SKM-1 (cell line): ENCODE results near the gene RBM33.

Source experiments
- DNase-seq: peaks from one replicate; lab custom pipeline; 2025; ENCODE audit not compliant: unreplicated experiment; lab: John Stamatoyannopoulos, UW

Gene RBM33

DNA sequence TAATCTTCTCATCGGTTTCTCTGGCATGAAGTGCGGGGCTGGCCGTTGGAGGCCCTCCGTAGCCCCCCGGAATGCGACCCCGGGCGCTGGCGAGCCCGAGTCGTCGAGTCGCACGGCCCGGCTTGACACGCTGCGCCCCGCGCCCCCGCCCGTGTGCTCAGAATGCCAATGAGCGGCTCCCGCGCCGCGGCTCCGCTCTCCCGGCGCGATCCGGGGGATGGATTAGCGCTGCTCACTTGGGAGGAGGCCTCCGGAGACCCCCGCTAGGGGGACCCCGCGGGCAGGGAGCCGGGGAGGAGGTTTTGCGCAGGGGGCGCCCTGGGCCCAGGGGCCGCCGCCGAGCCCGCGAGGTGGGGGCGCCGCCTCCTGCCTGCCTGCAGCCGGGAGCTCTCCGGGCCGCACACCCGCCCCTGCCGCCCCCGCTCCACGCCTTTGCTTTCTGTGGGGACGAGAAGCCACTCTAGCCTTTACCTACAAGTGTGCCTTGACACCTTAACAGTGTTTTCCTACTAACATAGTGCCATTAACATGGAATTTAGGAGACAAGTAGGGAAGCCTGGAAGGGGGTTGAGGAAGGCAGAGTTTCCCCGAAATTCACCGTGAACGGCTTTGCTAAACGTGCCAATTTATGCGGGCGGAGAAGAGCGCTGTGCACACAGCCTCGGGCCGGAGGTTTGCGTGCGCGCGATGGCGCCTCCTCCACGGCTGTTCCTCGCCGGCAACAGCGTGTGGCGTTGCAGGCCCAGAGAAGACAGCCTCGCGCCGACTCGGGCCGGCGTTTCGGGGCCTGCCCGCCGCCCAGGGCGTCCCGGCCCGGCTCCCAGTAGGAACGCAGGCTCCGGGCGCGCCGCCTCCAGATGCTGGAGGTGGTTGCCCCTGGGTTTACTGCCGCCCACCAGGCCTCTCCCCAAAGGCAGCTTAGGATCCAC, 160.7 kb downstream of the RBM33 start:
- DNase-seq: no peak

DNA sequence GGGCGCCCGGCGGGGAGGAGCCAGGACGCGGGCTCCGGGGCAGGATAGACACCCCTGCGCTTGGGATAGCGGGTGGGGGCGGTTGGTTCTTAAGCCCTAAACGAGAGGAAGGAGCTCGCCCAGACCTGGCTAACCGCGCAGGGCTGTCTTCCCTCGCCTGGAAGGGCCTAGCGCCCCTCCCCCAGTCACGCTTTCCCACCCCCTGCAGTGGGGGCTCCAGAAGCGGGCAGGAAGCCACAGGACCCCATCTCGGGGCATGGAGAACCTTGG, 161.3 kb downstream of the RBM33 start:
- DNase-seq: no peak

GRCh38 chr7:155806096-155806871, 161.8 kb downstream of the RBM33 start:
- no peak for DNase-seq

DNA sequence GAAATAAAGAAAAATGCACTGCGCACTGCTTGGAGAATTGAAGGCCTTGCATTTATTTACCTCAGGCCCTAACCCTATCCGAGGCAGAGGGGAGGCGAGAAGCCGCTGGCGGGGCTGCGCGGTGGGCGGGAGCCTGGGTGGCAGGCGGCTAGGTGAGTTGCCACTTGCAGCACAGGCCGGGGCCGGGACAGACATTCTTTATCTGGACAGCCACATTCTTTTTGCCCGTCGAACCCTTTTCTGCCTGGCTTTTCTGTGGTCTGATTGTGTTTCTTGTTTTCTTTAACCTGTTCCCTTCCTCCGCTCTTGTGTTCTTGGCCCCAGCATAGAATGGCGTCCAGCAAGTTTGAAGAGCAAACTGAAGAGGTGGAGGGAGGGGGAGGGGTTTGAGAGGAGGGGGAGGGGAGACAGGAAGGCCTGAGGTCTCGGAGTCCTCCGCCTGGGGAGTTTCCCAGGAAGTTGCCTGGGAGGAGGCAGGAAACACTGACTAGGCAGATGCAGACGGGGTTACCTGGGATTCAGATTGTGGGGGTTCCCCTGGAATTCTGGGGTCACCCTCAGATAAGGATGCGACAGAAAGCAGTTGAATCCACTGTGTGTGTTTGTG, 162.7 kb downstream of the RBM33 start:
- DNase-seq: no peak

DNA sequence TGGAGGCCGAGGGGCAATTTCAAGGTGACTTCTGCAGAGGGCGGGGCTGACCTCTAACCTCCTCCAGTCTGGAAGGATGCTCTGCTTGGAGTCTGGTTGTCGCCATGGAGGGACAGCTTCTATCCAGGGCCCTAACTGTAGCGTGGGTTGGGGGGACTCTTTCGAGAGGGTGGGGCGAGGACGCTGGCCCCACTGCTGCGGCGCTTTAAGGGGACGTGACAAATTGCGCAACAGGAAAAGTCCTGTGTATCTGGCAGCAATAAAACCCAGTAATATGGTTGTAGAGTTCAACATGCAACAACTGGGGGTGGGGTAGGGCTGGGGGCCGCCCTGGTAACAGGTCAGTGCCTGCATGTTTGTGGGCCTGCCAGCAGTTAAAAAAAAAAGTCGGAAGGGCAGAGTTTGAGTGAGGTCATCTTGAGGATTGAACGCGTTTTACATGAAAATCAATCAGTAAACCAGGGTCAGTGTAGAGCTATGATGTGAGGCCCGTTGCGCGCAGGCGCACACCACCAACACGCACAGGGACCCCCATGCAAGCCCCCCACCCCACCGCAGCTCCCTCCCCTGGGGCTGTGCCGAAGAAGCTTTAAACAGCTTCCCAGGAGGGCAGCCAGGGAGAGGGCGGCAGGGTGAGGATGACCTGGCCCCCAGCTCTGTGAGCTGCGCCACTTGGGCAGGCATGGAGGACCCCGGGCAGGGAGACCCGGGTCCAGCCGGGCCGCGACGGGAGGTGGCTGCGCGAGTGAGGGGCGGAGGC, 163.5 kb downstream of the RBM33 start:
- no peak for DNase-seq

GRCh38 chr7:155808549-155809331, 164.3 kb downstream of the RBM33 start:
- no peak for DNase-seq

GRCh38 chr7:155809332-155809946, 165.0 kb downstream of the RBM33 start:
- no peak for DNase-seq

DNA sequence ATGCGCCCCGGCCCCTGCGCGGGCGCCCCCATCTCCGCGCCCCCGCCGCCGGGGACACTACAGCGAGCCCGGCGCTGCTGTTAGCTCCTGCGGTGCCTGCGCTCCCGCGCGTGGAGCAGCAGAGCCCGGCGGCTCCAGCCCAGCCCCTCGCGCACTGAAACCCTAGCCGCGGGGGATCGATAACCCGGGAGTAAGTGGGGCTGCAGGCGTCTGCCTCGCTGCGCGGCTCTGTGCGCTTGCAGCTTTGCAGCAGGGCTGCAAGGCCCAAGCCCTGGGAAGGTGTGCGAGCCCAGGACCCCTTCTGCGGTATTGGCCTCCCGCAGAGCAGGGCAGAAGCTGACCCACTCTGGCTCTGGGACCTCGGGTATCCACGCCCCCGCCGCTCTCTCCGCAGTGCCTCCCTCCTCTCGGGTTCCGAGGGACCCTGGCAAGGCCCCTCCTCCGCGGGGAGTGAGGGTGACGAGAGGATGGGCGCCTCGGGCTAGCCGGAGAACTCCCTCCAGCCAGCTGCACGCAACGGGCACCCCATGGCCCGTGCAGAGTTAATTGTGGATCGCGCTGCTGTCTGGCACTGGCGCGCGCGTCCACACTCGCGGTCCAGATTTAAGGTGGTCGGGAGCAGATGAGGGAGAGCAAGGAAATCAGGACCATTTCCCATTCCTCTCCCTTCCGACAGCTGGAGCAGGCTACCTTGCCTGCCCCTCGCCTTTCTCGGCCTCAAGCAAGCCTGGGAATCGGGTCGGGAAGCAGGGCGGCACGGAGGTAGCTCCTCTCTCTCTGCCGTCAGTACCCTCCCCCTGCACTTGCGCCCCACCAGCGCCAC, 165.7 kb downstream of the RBM33 start:
- DNase-seq: no peak

DNA sequence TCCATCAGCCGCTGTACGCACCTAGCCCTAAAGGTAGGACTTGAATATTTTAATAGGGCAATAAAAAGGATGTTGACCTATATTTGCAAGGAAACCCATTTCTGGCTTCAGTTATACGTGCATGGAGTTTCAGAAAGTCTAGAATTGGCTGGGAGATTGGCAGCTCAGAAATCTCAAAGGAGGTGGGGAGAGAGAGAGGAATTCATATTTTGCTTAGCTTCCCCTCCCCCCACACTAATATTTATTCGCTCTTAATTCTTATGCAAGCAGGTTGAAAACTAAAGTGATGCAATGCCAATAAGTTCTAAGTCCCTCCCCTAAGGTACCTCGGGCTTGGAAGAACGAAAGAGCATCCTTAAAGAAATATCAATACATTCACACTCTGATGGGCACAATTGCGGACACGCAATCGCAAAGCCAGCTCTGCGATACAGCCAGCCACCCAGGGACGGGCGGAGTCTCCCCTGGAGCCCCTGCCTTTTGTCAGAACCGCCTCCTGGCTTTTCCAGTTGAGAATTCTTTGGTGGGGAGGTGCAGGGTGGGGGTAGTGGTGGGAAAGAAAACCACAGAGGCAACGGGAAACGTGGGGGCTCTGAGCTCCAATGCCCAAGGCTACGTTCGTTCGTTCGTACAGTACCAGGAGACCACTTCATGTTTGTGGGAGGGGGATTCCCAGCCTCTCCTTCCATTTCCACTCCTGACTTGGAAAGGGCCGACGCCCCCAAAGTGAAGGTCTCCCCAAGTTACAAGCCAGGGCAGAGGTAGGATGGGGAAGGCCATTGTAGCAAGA, 166.5 kb downstream of the RBM33 start:
- no peak for DNase-seq

- DNase-seq: no peak
These were observed 167.1 kb downstream of the RBM33 start for GRCh38 chr7:155811560-155811894.

DNA sequence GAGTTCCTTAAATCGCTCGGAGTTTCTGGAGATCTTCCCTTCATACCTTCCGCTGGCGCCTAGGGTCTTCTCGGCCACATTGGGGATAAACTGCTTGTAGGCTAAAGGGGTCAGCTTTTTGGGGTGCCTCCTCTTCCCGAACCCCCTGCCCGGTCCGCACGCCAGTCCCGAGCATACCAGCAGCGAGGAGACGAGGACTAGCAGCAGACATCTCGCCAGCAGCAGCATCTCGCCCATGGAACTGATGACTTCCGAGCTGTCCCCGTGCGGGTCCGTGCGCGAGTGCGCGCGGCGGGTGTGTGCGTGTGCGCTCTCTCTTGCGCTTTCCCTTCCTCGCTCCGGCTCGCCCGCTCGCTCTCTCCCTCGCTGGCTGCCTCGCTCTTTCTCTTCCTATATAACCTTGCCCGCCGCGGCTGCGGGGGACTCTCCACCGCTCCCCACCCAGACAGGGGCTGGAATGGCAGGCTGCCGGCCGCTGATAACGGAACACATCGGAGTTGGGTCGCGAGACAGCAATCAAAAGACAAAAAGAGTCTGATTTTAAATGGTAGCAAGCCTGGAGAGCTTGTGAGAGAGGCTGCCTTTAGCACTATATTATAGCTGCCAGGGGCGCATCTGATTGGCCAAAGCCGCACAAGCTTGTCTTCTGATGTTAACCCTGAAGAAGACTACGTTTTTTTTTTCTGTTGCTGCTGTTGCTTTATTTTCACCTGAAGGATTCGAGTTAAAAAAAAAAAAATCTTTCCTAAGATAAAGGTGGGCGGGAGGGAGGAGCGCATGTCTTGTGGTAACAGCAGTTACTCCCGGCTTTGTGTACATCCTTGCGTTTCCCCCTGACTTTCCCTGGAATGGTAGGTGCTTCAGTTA, 167.7 kb downstream of the RBM33 start, which contains the start of gene SHH:
TSS of gene SHH (minus strand) at position 569 of the 867 bp plus-strand sequence. CDS start at position 228, 341 bp downstream.
- DNase-seq: no peak

DNA sequence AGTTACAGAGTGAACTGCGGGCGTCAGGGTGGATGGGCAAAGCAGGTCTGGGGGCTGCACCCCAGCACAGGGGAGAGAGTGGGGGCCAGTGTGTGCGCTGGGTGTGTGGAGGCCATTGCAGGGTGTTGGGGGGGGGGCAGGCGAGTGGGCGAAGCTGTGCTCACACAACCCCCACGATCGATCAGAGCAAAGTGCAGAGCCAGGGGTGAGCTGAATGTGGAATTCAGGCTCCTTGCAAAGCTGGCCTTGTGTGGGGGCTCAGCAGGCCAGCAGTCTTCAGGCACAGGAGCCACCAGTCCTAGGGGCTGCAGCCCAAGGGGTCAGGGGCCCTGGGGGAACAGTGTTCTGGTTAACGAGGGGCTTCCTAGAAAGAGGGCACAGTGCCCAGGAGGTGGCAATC, 168.7 kb downstream of the RBM33 start:
- DNase-seq: no peak

DNA sequence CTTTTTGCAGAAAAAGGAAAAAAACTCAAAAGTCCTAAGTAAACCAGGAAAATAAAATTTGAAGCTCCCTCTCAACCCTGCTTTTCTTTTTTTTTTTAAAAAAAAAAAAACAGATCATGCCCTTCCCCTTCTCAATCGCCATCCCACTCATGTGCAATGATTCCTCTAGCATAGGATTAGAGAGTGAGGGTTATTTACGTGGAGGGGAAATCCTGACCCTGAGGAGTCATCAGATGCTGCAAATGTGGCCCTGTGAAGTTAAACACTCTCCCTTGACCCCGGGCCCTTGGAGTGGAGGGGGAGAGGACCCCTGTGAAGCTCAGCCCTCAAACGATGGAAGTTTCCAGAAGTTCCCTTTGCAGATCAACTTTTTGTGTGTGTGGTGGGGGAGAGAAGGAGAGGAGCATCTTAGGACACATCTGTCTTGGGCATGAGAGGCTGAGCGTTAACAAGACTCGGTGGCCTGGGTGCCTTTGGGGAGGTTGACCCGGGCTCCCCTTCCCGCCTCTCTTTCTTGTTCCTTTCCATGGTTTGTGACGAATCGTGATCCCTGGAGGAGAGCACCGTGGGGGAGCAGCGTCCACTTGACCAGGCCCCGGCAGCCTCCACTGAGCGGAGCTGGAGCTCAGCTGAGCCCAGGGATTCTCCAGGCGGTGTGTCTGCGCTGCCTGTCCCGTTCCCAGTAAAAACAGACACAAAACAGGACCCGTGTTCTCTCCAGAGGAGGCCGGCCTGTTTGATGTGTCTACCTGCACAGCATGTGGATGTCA, 169.3 kb downstream of the RBM33 start:
- DNase-seq: no peak

GRCh38 chr7:155814316-155815276, 170.1 kb downstream of the RBM33 start:
- DNase-seq: no peak

GRCh38 chr7:155815332-155816191, 171.1 kb downstream of the RBM33 start:
- DNase-seq: no peak
